Upper lobe of left lung (tissue), 6 donors: ENCODE results near the gene SPSB3. TPM values are rescaled to one million over a fixed set of nuclear protein-coding genes. Genes with fewer than 3 reads are reported as not detected.
A peak's percentile ranks its signal among the peaks of the same experiment; 100 is the strongest.

Source experiments
- ATAC-seq, 2 donors: fragments of 200-7000 bp; cut with Tn5 transposase; one replicate each; pipeline ENCODE4 v1.9.1; 2022; ENCODE audit warnings: mild to moderate bottlenecking in 2 of 2, moderate library complexity in 2 of 2; ENCODE audit not compliant: low FRiP score in 2 of 2
- DNase-seq, 2 donors: peaks; one replicate each; pipeline ENCODE4 v3.0.0-alpha.2; 2019 to 2020
- H3K27ac ChIP-seq, 4 donors: fragments of 200-600 bp; sonication (generic); one replicate each; pipeline ENCODE4 v1.5.1; 2016 to 2019
- H3K27me3 ChIP-seq, 4 donors: fragments of 200-600 bp; sonication (generic); one replicate each; pipeline ENCODE4 v1.5.1; 2017 to 2019
- H3K36me3 ChIP-seq, 4 donors: fragments of 200-600 bp; sonication (generic); one replicate each; pipeline ENCODE4 v1.5.1; 2016 to 2019
- H3K4me1 ChIP-seq, 4 donors: fragments of 200-600 bp; sonication (generic); one replicate each; pipeline ENCODE4 v1.5.1; 2018 to 2019
- H3K4me3 ChIP-seq, 4 donors: fragments of 200-600 bp; sonication (generic); one replicate each; pipeline ENCODE4 v1.5.1; 2017 to 2019; ENCODE audit warnings: mild to moderate bottlenecking in 2 of 4, moderate library complexity in 1 of 4
- H3K9me3 ChIP-seq, 4 donors: fragments of 200-600 bp; sonication (generic); one replicate each; pipeline ENCODE4 v1.5.1; 2018 to 2019
- EP300 ChIP-seq, 4 donors: sonication (generic); formaldehyde crosslinking; IDR thresholded peaks; one replicate each; pipeline ENCODE4 v1.5.1; 2017; ENCODE audit warnings: antibody characterized with exemption in 4 of 4, control low read depth in 2 of 4
- POLR2A ChIP-seq, 4 donors: fragments of 450-650 bp; IDR thresholded peaks; one replicate each; pipeline ENCODE4 v1.5.1; 2016 to 2017; ENCODE audit warnings: antibody characterized with exemption in 4 of 4, mild to moderate bottlenecking in 2 of 4
- POLR2AphosphoS5 ChIP-seq, 2 donors: sonication (generic); formaldehyde crosslinking; IDR thresholded peaks; one replicate each; pipeline ENCODE4 v1.5.1; 2017; ENCODE audit warnings: antibody characterized with exemption in 2 of 2
- WGBS, 2 donors: methylation state at CpG; one replicate each; pipeline ENCODE4 v1.1.5; 2017 to 2018; 5-methylcytosine and 5-hydroxymethylcytosine counted together
- total RNA-seq, 6 donors: library from RNA; depleted of rRNA in 4 of 6; stranded (reverse); fragments of >200 nt in 4 of 6; gene quantifications; one replicate each; pipeline versions ENCODE4 v1.1.0 to v1.2.1, GENCODE V29; 2016 to 2021
- TF ChIP-seq, protein P1 (sequence below), 6 experiments: fragments of 450-650 bp in 4 of 6; fragments of 200-600 bp in 2 of 6; sonication (generic) in 2 of 6; IDR thresholded peaks; one replicate each; pipeline ENCODE4 v1.5.1; 2016 to 2019; ENCODE audit warnings: antibody characterized with exemption in 6 of 6
- donor health status: DM: no; HTN: no; CAD: no; lungs with moderate emphysema.
- donor health status: DM: no; HTN: yes; CAD: no; lungs with severe emphysema.

SPSB3 gene
- total RNA-seq, 6 donors from 2014 or later = 46.2 to 234 (median 64.4) TPM

- WGBS, 2 donors = 94 to 97% methylated on average over 14 to 16 of the region's 19 CpGs
- Histone ChIP-seq H3K27ac (no peak overlapping the region), H3K4me1 (peaks cover 9 to 22% (median 12%) of the 10 kb centered on the region in 4 donors), H3K27me3 (no peaks in the 10 kb centered on the region), H3K36me3 (peaks cover 23 to 85% (median 72%) of the 10 kb centered on the region in 4 donors), H3K9me3 (no peaks in the 10 kb centered on the region), H3K4me3 (no peak overlapping the region)
- DNase-seq (peak in 1 of 2 donors; percentile 74), ATAC-seq (no peak)
- TF ChIP-seq POLR2A (IDR thresholded peaks at IDR 0.05) (no peak), POLR2AphosphoS5 (IDR thresholded peaks at IDR 0.05) (no peak), EP300 (IDR thresholded peaks at IDR 0.05) (no peak)
- TF ChIP-seq, protein P1, sequence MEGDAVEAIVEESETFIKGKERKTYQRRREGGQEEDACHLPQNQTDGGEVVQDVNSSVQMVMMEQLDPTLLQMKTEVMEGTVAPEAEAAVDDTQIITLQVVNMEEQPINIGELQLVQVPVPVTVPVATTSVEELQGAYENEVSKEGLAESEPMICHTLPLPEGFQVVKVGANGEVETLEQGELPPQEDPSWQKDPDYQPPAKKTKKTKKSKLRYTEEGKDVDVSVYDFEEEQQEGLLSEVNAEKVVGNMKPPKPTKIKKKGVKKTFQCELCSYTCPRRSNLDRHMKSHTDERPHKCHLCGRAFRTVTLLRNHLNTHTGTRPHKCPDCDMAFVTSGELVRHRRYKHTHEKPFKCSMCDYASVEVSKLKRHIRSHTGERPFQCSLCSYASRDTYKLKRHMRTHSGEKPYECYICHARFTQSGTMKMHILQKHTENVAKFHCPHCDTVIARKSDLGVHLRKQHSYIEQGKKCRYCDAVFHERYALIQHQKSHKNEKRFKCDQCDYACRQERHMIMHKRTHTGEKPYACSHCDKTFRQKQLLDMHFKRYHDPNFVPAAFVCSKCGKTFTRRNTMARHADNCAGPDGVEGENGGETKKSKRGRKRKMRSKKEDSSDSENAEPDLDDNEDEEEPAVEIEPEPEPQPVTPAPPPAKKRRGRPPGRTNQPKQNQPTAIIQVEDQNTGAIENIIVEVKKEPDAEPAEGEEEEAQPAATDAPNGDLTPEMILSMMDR (IDR thresholded peaks at IDR 0.05) = no peak
Measured at GRCh38 chr16:1766231-1766630, 16.1 kb downstream of the SPSB3 start.

GRCh38 chr16:1765826-1766225, 16.5 kb downstream of the SPSB3 start:
- Histone ChIP-seq H3K4me1 (peaks cover 9 to 18% (median 11%) of the 10 kb centered on the region in 4 donors), H3K27ac (no peak overlapping the region)
- WGBS, 2 donors = 95 to 98% methylated on average over 3 to 21 of the region's 22 CpGs

DNA sequence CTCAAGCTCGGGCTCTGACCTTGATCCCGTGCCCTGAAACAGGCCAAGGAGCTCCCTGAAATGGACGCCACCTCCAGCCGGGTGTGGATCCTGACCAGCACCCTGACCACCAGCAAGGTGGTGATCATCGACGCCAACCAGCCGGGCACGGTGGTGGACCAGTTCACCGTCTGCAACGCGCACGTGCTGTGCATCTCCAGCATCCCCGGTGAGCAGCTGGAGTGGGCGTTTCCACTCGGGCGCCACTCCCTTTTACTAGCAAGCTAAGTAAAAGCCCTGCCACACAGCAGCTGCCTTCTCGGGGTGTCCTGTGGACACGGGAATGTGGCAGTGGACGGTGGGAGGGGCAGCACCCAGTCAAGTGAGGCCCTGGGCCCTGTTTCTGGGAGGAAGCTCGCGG, 17.4 kb downstream of the SPSB3 start:
- no peaks in the 10 kb centered on the region for H3K27me3 ChIP-seq
- no peak overlapping the region for H3K27ac ChIP-seq
- 96 to 100% methylated on average over 7 to 20 of the region's 21 CpGs for WGBS, 2 donors
- ATAC-seq = no peak
- H3K4me1 ChIP-seq = peaks cover 2 to 10% (median 3%) of the 10 kb centered on the region in 4 donors
- no peaks in the 10 kb centered on the region for H3K9me3 ChIP-seq
- peaks cover 27 to 98% (median 83%) of the 10 kb centered on the region in 4 donors for H3K36me3 ChIP-seq
- TF ChIP-seq POLR2AphosphoS5 (IDR thresholded peaks at IDR 0.05) (no peak), EP300 (IDR thresholded peaks at IDR 0.05) (no peak), POLR2A (IDR thresholded peaks at IDR 0.05) (no peak)
- TF ChIP-seq, protein P1 (IDR thresholded peaks at IDR 0.05) = no peak
- H3K4me3 ChIP-seq = no peak overlapping the region
- DNase-seq = peak in 1 of 2 donors; percentile 78

More at GRCh38 chr16:1765826-1766225, 16.5 kb downstream of the SPSB3 start:
- peak in 1 of 2 donors; percentile 80 for DNase-seq
- H3K9me3 ChIP-seq = no peaks in the 10 kb centered on the region
- ATAC-seq = no peak
- H3K27me3 ChIP-seq = no peaks in the 10 kb centered on the region
- TF ChIP-seq, protein P1 (IDR thresholded peaks at IDR 0.05) = no peak
- no peak for TF ChIP-seq EP300 (IDR thresholded peaks at IDR 0.05)
- TF ChIP-seq POLR2A (IDR thresholded peaks at IDR 0.05) = no peak
- TF ChIP-seq POLR2AphosphoS5 (IDR thresholded peaks at IDR 0.05) = no peak
- peaks cover 26 to 89% (median 76%) of the 10 kb centered on the region in 4 donors for H3K36me3 ChIP-seq
- H3K4me3 ChIP-seq = no peak overlapping the region

DNA sequence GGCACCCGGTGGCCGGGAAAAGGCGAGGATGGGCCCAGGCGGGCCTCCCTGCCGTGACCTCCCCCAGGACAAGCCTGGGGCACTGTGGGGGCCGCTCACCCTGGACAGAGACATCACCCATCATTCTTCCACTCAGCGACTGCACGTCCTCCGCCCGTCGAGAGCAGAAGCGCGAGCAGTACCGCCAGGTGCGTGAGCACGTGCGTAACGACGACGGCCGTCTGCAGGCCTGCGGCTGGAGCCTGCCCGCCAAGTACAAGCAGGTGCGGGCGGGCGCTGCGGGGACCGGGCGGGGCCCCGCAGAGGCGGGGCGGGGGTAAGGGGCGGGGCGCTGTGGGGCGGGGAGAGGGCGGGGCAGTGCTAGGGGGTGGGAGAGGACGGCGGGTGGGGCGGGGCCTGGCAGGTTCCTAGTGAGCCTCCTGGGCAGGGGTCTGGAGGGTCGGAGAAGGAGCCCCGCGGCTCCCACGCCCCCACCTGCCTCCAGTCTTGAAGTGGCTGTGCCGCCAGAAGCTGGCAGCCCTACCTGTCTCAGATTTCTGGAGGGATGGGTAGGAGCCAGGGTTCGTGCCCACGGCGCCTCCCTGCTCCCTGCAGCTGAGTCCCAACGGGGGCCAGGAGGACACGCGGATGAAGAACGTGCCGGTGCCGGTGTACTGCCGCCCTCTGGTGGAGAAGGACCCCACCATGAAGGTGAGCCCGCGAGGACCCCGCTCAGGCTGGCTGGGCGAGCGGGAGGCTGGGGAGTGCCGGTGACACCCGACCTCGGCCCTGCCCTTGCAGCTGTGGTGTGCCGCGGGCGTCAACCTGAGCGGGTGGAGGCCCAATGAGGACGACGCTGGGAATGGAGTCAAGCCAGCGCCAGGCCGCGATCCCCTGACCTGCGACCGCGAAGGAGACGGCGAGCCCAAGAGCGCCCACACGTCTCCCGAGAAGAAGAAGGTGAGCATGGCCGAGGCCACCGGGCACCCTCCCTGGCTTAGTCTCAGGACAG, 18.6 kb downstream of the SPSB3 start:
- H3K9me3 ChIP-seq = no peaks in the 10 kb centered on the region
- ATAC-seq (no peak), DNase-seq (peak in 1 of 2 donors; percentile 81)
- peaks cover 27 to 92% (median 84%) of the 10 kb centered on the region in 4 donors for H3K36me3 ChIP-seq
- TF ChIP-seq, protein P1 (IDR thresholded peaks at IDR 0.05) = peak in 2 of 6 experiments; percentile 16 to 19
- no peak for TF ChIP-seq POLR2A (IDR thresholded peaks at IDR 0.05)
- no peak for TF ChIP-seq EP300 (IDR thresholded peaks at IDR 0.05)
- no peak for TF ChIP-seq POLR2AphosphoS5 (IDR thresholded peaks at IDR 0.05)
- WGBS, 2 donors = 80 to 85% methylated on average over 48 to 68 of the region's 81 CpGs
- H3K27me3 ChIP-seq = no peaks in the 10 kb centered on the region
- no peak overlapping the region for H3K27ac ChIP-seq
- peaks cover 0 to 1% (median 0%) of the 10 kb centered on the region in 4 donors for H3K4me1 ChIP-seq
- no peak overlapping the region for H3K4me3 ChIP-seq
